Head of caudate nucleus (tissue), 42 donors: ENCODE data around the gene ORAI2.
"Not testable (repeated sequence)": the region's sequence is repeated elsewhere in the genome, so short reads cannot be mapped to it uniquely, and the experiment has no call there.

Experiments used
- DNase-seq, 42 donors: peaks; one replicate each; pipeline versions ENCODE4 v3.0.0 to v3.0.0-alpha.2; 2020 to 2021; ENCODE audit warnings: mixed read lengths in 7 of 42
- intact Hi-C: fragments of 100-400 bp; cut with DNase I; formaldehyde crosslinking; loops from one replicate; pipeline ENCODE4 v1.15.0; 2022

ORAI2 gene

DNA sequence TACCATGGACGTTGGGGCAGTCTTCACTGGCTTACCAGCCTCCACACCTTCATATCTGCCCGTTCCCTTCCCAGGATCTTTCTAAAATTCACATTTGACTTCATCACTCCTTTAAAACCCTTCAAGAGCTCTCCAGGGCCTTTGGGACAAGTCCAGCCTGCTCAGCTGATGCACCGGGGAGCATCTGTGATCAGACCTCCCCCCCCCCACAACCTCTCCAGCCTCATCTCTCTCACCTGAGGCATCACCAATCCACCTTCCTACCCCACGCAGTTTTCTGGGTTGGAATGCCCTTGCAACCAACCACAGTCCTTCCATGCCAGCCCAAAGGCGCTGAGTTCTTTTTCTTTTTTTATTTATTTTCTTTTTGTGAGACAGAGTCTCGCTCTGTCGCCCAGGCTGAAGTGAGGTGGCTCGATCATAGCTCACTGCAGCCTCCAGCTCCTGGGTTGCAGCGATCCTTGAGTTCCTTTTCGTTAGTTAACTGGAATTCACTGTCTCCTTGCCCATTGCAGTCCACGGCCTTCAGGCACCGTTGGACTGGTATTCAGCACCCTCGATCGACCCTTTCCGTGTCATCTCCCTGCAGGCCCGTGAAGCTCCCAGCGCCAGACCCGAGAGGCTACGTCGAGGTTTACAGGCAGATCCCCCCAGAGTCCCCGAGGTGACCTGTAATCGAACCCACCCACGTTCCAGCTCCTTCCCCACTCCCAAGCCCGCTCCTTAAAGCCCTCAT lies 30.6 kb downstream of the ORAI2 start:
- intact Hi-C loops, result loop anchor here (5.0 kb wide), 1 partner anchor 67 kb away; the partner anchor contains the start of gene PRKRIP1
- DNase-seq, result peak in 2 of 42 donors; percentile 3 to 6

DNA sequence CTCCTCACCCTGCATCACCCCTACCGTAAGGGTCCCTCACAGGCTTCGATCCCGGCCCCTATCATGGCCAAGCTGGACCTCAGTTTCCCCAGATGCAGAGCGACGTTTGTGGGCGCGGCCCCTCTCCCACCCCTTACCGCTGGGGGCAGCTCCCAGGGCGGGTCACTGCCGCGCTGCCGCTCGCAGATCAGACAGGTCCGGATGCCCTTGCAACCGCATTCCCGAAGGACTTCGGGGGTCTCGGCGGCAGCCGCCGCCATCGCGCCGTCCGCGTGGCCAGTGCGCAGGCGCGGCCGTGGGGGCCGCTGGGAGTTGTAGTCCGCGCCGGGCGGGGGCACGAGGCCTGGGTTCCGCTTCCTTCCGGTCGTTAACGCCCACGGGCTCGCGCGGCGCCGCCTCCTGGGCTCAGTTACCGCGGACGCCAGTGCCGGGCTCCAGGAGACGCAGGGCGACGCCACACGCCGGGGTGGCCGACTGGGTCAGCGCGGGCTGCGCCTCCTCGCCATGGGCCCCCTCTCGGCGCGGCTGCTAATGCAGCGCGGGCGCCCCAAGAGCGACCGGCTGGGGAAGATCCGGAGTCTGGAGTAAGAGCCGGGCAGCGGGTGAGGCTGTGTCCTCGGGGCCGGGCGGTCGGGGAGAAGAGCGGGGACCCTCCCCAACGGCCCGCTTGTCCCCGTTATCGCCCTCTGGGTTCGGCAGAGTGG lies 31.4 kb downstream of the ORAI2 start, which contains the start of the genes ALKBH4 and LRWD1:
ALKBH4 (minus strand) TSS at position 287 of the 704 bp plus-strand sequence; CDS start at position 260, 27 bp downstream.
LRWD1 (plus strand) TSS at position 408 of the 704 bp plus-strand sequence; CDS start at position 505, 97 bp downstream.
- peak; percentile 80 to 96 (median 93) for DNase-seq
- intact Hi-C loops, result loop anchor here (5.0 kb wide), 1 partner anchor 67 kb away; the partner anchor contains the start of gene PRKRIP1

GRCh38 chr7:102466097-102466496 lies 32.7 kb downstream of the ORAI2 start:
- no peak for DNase-seq

DNA sequence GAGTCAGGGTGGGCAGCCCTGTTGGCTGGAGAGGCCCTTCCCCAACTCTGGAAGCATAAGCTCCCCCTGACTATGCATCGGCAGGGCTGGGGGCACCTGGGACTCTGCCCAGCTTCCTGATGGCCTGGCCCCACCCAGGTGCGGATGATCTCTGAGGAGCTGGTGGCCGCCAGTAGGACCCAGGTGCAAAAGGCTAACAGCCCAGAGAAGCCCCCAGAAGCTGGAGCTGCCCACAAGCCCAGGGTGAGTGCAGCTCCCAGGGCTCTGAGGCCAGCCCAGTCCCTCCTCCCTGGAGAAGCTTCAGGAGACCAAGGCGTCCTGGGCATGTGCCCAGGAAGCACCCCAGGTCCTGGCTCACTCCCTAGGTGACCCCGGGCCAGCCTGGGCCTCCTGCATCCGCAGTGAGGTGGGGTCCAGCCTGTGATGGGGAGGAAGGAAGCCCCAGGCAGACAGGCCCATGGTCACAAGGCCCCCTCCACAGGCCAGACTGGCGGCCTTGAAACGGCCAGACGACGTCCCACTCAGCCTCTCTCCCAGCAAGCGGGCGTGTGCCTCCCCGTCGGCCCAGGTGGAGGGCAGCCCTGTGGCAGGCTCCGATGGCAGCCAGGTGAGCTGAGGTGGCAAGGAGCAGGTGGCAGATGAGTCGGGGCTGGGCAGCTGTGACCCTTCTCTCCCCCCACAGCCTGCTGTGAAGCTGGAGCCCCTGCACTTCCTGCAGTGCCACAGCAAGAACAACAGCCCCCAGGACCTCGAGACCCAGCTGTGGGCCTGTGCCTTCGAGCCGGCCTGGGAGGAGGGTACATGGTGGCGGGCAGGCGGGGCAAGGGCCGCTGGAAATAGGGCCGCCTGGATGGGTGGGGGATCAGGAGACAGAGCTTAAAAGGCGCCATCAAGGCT lies 34.5 kb downstream of the ORAI2 start:
- intact Hi-C loops, result no loop called here
- peak in 4 of 42 donors; percentile 1 to 24 (median 9) for DNase-seq

More at GRCh38 chr7:102466097-102466496, 32.7 kb downstream of the ORAI2 start:
- intact Hi-C loops, result no loop called here

GRCh38 chr7:102468478-102469350 lies 35.3 kb downstream of the ORAI2 start:
- intact Hi-C loops, result no loop called here
- DNase-seq, result peak in 7 of 42 donors; percentile 2 to 29 (median 5)

GRCh38 chr7:102469351-102469971 lies 36.1 kb downstream of the ORAI2 start:
- intact Hi-C loops, result no loop called here
- peak in 5 of 42 donors; percentile 2 to 12 (median 5) for DNase-seq

DNA sequence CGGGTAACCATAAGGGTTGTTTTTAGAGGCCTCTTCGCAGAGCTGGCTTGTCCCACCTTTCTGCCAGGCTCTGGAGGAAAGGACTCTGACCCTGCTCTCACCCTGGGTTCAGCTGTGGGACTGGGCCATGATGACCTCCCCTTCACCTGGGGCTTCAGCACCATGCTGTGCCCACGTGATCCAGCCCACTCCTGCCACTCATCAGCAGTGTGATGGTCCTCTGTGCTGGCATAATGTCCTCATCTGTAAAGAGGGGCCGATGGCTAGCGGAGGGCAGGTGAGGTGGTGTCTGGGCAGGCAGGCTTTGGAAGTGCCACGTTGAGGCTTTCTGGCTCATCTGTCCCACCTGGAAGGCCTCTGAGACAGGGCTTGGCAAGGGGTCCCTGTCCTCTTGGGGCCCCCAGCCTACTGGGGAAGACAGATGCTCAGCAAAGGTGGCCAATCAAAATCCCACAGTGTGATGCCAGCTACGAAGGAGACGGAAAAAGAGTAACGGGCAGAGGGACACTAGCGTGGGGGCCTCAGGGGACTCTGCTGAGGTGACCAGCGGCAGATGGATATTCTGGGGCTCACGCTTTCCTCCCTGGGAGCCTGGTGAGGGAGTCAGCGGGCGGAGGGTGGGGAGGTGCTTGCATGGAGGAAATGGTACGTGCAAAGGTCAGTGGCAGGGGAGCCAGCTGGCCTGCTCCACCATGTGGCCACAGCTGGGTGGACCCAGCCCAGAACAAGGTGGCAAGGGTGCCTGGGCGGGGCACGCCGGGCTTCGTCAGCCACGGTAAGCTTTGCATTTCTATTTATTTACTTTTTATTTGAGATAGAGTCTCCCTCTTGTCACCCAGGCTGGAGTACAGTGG lies 36.8 kb downstream of the ORAI2 start:
- peak in 10 of 42 donors; percentile 0 to 22 (median 4) for DNase-seq
- intact Hi-C loops, result no loop called here

DNA sequence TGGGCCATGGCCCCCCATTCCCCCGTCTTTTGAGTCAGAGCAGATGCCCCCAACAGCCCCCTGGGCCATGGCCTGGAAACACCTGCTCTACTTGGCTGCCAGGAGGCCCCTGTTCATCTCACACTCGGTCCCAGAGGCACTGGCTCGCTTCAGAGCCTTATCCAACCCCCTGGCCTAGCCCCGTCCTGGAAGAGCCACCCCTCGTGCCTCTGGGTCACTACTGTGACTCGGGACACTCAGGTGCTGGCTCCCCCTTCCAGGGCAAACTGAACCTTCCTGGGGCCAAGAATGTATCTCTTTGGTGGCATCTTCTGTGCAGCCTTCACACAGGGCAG lies 38.4 kb downstream of the ORAI2 start:
- intact Hi-C loops, result no loop called here
- DNase-seq, result peak in 10 of 42 donors; percentile 0 to 27 (median 2)

DNA sequence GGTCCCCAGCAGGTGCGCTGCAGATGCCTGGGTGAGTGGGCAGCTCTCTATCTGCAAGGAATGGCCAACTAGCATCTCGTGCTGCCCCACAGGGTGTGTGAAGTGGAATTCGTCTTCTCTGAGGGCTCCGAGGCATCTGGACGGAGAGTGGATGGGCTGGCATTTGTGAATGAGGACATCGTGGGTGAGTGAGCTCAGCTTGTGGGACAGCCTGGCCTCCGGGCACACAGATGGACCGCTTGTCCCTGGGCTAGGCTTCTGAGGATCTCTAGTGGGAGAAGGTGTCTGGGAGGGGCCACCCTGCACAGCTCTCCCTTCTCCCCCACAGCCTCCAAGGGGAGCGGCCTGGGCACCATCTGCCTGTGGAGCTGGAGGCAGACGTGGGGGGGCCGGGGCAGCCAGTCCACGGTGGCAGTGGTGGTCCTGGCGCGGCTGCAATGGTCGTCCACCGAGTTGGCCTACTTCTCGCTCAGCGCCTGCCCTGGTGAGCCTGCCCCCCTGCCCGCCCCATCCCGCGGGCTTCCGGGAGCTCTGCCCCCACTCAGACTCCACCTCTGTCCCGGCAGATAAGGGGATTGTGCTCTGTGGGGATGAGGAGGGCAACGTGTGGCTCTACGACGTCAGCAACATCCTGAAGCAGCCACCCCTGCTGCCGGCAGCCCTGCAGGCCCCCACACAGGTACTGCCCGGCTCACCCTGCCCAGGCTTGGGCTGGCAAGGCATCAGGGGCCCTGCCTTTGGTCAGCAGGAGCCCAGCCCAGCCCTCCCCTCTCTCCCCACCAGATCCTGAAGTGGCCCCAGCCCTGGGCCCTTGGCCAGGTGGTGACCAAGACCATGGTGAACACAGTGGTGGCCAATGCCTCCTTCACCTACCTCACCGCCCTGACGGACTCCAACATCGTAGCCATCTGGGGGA lies 39.0 kb downstream of the ORAI2 start:
- peak in 14 of 42 donors; percentile 2 to 28 (median 8) for DNase-seq
- intact Hi-C loops, result no loop called here

DNA sequence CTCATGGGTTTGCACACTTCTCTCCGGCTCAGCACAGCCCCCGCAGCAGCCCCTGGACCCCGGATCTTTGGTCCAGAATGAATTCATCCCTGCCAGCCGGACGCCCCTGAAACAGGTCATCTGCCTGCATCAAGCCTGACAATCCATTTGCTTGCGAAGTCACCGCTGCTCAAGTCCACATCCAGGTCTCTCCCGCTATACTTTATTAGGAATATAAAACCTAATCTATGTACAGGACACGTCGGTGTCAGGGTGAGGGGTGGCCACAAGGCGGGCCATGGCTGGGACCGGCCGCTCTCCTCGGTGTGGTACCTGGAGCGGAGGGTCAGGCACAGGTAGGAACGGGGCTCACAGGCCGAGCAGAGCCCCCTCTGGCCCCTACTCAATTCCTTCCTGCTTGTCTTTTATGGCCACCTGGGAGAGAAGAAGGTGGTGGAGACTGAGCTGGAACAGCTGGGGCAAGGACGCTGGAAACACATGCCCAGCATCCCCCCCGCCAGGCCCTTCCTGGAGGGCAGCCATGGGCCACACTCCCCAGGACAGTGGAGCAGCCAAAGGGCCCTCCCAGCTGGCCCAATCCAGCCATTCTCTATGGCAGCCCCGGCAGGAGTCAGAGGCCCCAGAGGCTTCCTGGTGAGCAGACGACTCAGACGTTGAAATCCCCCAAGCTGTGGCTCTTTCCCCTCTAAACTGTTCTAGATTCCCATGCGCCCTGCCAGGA lies 40.1 kb downstream of the ORAI2 start:
- intact Hi-C loops, result no loop called here
- peak in 26 of 42 donors; percentile 2 to 73 (median 36) for DNase-seq

DNA sequence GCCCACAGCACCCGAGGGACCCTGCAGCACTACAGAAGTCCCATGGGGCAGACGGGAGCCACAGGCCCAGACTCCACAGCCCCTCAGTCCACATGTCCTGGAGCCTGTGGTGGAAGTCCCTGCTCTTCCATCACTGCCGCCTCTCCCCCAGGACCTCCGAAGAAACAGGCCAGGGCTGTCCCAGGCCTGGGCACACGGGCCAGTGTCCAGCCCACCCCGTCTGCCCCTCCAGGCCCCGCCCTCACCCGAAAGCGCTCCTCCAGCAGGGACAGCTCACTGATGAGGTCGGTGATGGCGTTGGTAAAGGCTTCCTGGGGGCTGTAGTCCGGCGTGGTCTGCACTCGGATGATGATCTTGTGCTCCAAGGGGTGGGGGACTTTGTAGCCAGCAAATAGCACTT lies 40.7 kb downstream of the ORAI2 start:
- intact Hi-C loops, result not testable (repeated sequence)

DNA sequence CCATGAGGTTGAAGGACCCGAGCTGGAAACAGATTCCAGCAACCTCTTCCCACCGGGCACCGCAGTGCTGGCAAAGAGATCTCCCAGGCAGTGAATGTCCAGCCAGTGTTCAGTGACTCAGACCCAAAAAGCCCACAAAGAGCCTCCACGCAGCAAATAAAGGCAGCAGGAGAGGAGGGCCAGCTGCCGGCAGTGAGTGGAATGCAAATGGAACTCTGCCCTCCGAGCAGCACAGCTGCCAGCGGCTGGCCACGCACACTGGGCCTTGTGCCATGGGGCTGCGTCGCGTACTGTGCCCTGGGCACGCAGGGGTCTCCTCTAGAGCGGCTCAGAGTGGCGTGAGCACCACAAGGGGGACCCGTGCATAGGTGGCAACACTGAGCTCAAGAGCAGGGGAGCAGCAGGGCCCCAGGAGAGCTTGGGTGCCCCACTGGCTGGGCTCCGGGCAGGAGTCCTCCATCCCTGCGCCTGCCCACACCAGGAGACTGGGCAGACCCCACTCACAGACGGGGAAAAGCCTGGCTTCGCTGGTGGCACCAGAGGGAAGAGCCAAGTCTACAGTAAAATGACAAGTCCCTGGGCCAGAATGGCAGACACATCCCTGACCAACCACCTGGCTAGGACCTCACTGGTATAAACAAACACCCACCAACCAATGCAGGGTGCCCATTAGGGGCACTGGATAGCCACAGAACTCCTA lies 41.5 kb downstream of the ORAI2 start:
- peak in 31 of 42 donors; percentile 2 to 79 (median 33) for DNase-seq
- intact Hi-C loops, result not testable (repeated sequence)

More for the DNA sequence above, 40.7 kb downstream of the ORAI2 start:
- DNase-seq, result peak in 19 of 42 donors; percentile 0 to 29 (median 8)

DNA sequence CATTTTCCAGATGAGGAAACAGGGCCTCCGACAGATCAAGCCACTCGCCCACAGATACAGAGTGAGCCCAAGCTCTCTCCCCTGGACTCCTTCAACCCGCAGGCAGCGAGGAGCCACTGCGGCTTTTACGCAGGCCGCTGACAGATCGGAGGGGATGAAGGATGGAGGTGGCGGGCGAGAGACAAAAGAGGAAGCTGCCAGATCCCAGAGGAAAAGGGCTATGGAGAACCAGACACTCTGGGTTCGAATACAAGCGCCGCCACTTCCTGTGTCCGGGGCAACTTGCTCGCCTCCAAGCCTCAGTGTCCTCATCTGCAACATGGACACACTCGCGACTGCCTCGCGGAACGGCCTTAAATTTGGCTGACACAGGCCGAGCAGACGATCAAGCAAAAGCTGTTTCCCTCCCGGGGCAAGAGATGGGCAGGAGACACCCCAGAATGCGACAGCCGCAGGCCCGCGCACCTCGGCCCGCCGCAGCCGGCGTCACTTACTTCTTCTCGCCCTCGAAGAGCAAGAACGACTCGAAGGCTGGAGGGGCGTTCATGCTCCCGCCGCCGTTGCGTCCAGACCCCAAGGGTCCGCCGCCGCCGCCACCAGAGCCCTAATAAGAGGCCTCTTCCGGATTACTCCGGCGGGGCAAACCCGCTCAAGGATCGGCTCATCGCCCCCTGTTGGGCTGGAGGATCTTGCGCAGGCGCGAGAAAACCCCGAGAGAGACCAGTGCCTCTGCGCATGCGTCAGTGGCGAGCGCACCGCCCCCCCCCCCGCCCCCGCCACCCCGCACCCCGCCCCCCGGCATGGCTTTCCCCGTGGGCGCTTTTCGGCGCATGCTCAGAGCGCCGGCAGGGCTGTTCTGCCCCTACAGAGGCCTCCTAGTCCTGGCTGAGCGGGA lies 45.2 kb downstream of the ORAI2 start, which contains the start of gene POLR2J:
POLR2J (minus strand) TSS at position 609 of the 895 bp plus-strand sequence; CDS start at position 547, 62 bp downstream.
- peak; percentile 60 to 99 (median 89) for DNase-seq
- intact Hi-C loops, result not testable (repeated sequence)
